Measurements from ENCODE around the gene PLEKHA1. TPM values are rescaled to one million over a fixed set of nuclear protein-coding genes. Genes with fewer than 3 reads are reported as not detected.

PLEKHA1 gene
- total and polyA plus RNA-seq, 2 of the 13 experiments (the other 11 are each of a cell fraction or from before 2014, with no cell fraction given) = 32.2 to 53.3 TPM

GRCh38 chr10:122344741-122345258 is 29.7 kb upstream of the PLEKHA1 start (continued):
- TF ChIP-seq MBNL3 (CRISPR knock-in tag; conservative IDR thresholded peaks at IDR 0.05) (no peak), KLF13 (CRISPR knock-in tag; IDR thresholded peaks at IDR 0.05) (no peak), ARNTL (CRISPR knock-in tag; IDR thresholded peaks at IDR 0.05) (no peak), PHF21A (CRISPR knock-in tag; IDR thresholded peaks at IDR 0.05) (peak; percentile 83), FOXK2 (IDR thresholded peaks at IDR 0.05) (no peak), ZNF282 (IDR thresholded peaks at IDR 0.05; ENCODE audit: partially characterized antibody) (no peak), PREB (CRISPR knock-in tag; IDR thresholded peaks at IDR 0.05) (no peak), TCF7L2 (IDR thresholded peaks at IDR 0.05; ENCODE audit: low read depth, low read length) (no peak), E2F2 (CRISPR knock-in tag; IDR thresholded peaks at IDR 0.05; ENCODE audit: borderline replicate concordance) (no peak), ZNF274 (CRISPR knock-in tag; IDR thresholded peaks at IDR 0.05) (peak; percentile 73; the same call in 1 of the 2 replicates), YEATS4 (CRISPR knock-in tag; IDR thresholded peaks at IDR 0.05; ENCODE audit: borderline replicate concordance) (peak; percentile 69; the same call in 1 of the 2 replicates), PAX8 (CRISPR knock-in tag; IDR thresholded peaks at IDR 0.05; ENCODE audit: borderline replicate concordance) (no peak), ELF3 (CRISPR knock-in tag; IDR thresholded peaks at IDR 0.05) (peak; percentile 47; the same call in 1 of the 2 replicates), PBX3 (CRISPR knock-in tag; IDR thresholded peaks at IDR 0.05; ENCODE audit: borderline replicate concordance) (no peak), RCOR2 (CRISPR knock-in tag; IDR thresholded peaks at IDR 0.05) (peak; percentile 83), CCAR2 (optimal IDR thresholded peaks at IDR 0.05; ENCODE audit: low read depth, low read length) (no peak), U2AF2 (IDR thresholded peaks at IDR 0.05; ENCODE audit: low read depth, low read length) (no peak), MAF1 (CRISPR knock-in tag; IDR thresholded peaks at IDR 0.05; ENCODE audit: borderline replicate concordance) (no peak), SATB2 (CRISPR knock-in tag; IDR thresholded peaks at IDR 0.05) (no peak), ZNF547 (CRISPR knock-in tag; IDR thresholded peaks at IDR 0.05) (no peak; the same call in 1 of the 2 replicates), ETS1 (CRISPR knock-in tag; IDR thresholded peaks at IDR 0.05) (no peak), HMGA1 (CRISPR knock-in tag; conservative IDR thresholded peaks at IDR 0.05) (no peak), ZNF34 (CRISPR knock-in tag; IDR thresholded peaks at IDR 0.05; ENCODE audit: borderline replicate concordance) (no peak), MLLT10 (CRISPR knock-in tag; IDR thresholded peaks at IDR 0.05) (no peak), ZNF549 (CRISPR knock-in tag; IDR thresholded peaks at IDR 0.05) (peak; percentile 86), ZNF230 (CRISPR knock-in tag; IDR thresholded peaks at IDR 0.05) (no peak), RAD21 (CRISPR knock-in tag; IDR thresholded peaks at IDR 0.05) (no peak), SNAPC5 (CRISPR knock-in tag; IDR thresholded peaks at IDR 0.05; ENCODE audit: borderline replicate concordance) (no peak), ZNF556 (CRISPR knock-in tag; IDR thresholded peaks at IDR 0.05; ENCODE audit: borderline replicate concordance) (no peak), ZNF383 (CRISPR knock-in tag; IDR thresholded peaks at IDR 0.05; ENCODE audit: borderline replicate concordance) (no peak)
